ENCODE data around the gene CTXN1.

DNA sequence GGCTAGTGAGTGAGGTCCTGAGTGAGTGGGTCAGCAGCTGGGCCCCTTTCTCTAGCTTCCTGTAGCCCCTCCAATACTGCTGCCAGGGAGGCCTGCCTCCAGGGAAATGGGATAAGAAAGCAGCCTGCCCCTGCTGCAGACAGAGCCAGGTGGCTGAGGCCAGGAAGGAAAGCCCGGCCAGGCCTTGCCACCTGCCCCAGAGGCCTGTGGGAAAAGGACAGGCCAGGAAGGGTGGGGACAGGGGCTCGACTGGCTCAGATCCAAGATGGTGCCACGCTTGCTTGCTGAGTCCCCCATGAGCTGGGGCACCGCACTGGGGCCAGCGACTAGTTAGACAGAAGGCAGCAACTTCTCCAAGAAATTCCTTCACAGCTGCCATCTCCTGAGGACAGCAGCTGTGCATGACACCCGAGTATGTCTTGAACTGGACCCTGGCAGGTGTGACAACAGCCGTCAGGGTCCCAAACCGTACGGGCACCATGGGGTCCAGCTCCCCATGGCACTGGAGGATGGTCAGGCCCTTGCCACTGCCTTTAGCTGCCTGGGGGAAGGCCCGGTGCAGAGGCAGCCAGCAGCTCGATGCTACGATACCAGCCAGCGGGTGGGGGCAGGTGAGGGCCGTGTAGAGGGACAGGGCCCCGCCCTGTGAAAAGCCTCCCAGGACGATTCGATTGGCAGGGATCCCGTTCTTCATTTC lies 46.7 kb downstream of the CTXN1 start:
- TF ChIP-seq, protein P1, sequence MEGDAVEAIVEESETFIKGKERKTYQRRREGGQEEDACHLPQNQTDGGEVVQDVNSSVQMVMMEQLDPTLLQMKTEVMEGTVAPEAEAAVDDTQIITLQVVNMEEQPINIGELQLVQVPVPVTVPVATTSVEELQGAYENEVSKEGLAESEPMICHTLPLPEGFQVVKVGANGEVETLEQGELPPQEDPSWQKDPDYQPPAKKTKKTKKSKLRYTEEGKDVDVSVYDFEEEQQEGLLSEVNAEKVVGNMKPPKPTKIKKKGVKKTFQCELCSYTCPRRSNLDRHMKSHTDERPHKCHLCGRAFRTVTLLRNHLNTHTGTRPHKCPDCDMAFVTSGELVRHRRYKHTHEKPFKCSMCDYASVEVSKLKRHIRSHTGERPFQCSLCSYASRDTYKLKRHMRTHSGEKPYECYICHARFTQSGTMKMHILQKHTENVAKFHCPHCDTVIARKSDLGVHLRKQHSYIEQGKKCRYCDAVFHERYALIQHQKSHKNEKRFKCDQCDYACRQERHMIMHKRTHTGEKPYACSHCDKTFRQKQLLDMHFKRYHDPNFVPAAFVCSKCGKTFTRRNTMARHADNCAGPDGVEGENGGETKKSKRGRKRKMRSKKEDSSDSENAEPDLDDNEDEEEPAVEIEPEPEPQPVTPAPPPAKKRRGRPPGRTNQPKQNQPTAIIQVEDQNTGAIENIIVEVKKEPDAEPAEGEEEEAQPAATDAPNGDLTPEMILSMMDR (IDR thresholded peaks at IDR 0.05) = no peak
- TF ChIP-seq, protein P2, sequence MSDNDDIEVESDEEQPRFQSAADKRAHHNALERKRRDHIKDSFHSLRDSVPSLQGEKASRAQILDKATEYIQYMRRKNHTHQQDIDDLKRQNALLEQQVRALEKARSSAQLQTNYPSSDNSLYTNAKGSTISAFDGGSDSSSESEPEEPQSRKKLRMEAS (IDR thresholded peaks at IDR 0.05; ENCODE audit: low read depth) = no peak
- no peak for TF ChIP-seq POLR2AphosphoS5 (IDR thresholded peaks at IDR 0.05; ENCODE audit: low read depth, low read length)

Data from SK-N-SH (cell line).